ENCODE data around the gene ACSM2B. TPM values are rescaled to one million over a fixed set of nuclear protein-coding genes. Genes with fewer than 3 reads are reported as not detected.
"Not testable (repeated sequence)": the region's sequence is repeated elsewhere in the genome, so short reads cannot be mapped to it uniquely, and the experiment has no call there.

Gene ACSM2B
- total RNA-seq (2014; rRNA removed; shearing (Covaris generic); ENCODE audit: low replicate concordance): not detected in 2 replicates

- DNase-seq (ENCODE audit: low read depth); in situ Hi-C loops (cut with HindIII; ENCODE audit: low pct_unique_long_range_greater_than_20kb, low sequenced_read_pairs): not testable (repeated sequence)
These were observed at the start of gene ACSM2B for GRCh38 chr16:20576145-20576544. ACSM2B (minus strand) TSS chr16:20576367; CDS start chr16:20564845, 11,522 bp downstream.

- in situ Hi-C loops (cut with HindIII; ENCODE audit: low pct_unique_long_range_greater_than_20kb, low sequenced_read_pairs): no loop called here
- no peak for DNase-seq (ENCODE audit: low read depth)
These were observed 49.0 kb upstream of the ACSM2B start for GRCh38 chr16:20624882-20625807.

- no peak for DNase-seq (ENCODE audit: low read depth)
- in situ Hi-C loops (cut with HindIII; ENCODE audit: low pct_unique_long_range_greater_than_20kb, low sequenced_read_pairs): no loop called here
These were observed 48.0 kb upstream of the ACSM2B start for GRCh38 chr16:20624205-20624604.

- no peak for DNase-seq (ENCODE audit: low read depth)
- in situ Hi-C loops (cut with HindIII; ENCODE audit: low pct_unique_long_range_greater_than_20kb, low sequenced_read_pairs): no loop called here
These were observed 46.3 kb upstream of the ACSM2B start for GRCh38 chr16:20622498-20622870.

GRCh38 chr16:20621406-20621805 lies 45.2 kb upstream of the ACSM2B start:
- in situ Hi-C loops (cut with HindIII; ENCODE audit: low pct_unique_long_range_greater_than_20kb, low sequenced_read_pairs): no loop called here
- no peak for DNase-seq (ENCODE audit: low read depth)

GRCh38 chr16:20620770-20621169 lies 44.6 kb upstream of the ACSM2B start:
- in situ Hi-C loops (cut with HindIII; ENCODE audit: low pct_unique_long_range_greater_than_20kb, low sequenced_read_pairs): no loop called here
- no peak for DNase-seq (ENCODE audit: low read depth)

- DNase-seq (ENCODE audit: low read depth): no peak
- in situ Hi-C loops (cut with HindIII; ENCODE audit: low pct_unique_long_range_greater_than_20kb, low sequenced_read_pairs): no loop called here
These were observed 43.8 kb upstream of the ACSM2B start for GRCh38 chr16:20620003-20620402.

- DNase-seq (ENCODE audit: low read depth): no peak
- in situ Hi-C loops (cut with HindIII; ENCODE audit: low pct_unique_long_range_greater_than_20kb, low sequenced_read_pairs): no loop called here
These were observed 41.1 kb upstream of the ACSM2B start for GRCh38 chr16:20617271-20617670.

- in situ Hi-C loops (cut with HindIII; ENCODE audit: low pct_unique_long_range_greater_than_20kb, low sequenced_read_pairs): no loop called here
- no peak for DNase-seq (ENCODE audit: low read depth)
These were observed 38.3 kb upstream of the ACSM2B start for GRCh38 chr16:20614186-20615141.

GRCh38 chr16:20613481-20614185 lies 37.5 kb upstream of the ACSM2B start:
- in situ Hi-C loops (cut with HindIII; ENCODE audit: low pct_unique_long_range_greater_than_20kb, low sequenced_read_pairs): no loop called here

GRCh38 chr16:20612551-20613480 lies 36.6 kb upstream of the ACSM2B start:
- DNase-seq (ENCODE audit: low read depth): no peak
- in situ Hi-C loops (cut with HindIII; ENCODE audit: low pct_unique_long_range_greater_than_20kb, low sequenced_read_pairs): no loop called here

More at GRCh38 chr16:20613481-20614185, 37.5 kb upstream of the ACSM2B start:
- DNase-seq (ENCODE audit: low read depth): no peak

- no peak for DNase-seq (ENCODE audit: low read depth)
- in situ Hi-C loops (cut with HindIII; ENCODE audit: low pct_unique_long_range_greater_than_20kb, low sequenced_read_pairs): no loop called here
These were observed 35.9 kb upstream of the ACSM2B start for GRCh38 chr16:20611975-20612481.

- in situ Hi-C loops (cut with HindIII; ENCODE audit: low pct_unique_long_range_greater_than_20kb, low sequenced_read_pairs): no loop called here
- DNase-seq (ENCODE audit: low read depth): no peak
These were observed 35.3 kb upstream of the ACSM2B start for GRCh38 chr16:20611350-20611902.

GRCh38 chr16:20610892-20611349 lies 34.8 kb upstream of the ACSM2B start:
- DNase-seq (ENCODE audit: low read depth): no peak

GRCh38 chr16:20610211-20610891 lies 34.2 kb upstream of the ACSM2B start:
- in situ Hi-C loops (cut with HindIII; ENCODE audit: low pct_unique_long_range_greater_than_20kb, low sequenced_read_pairs): no loop called here
- no peak for DNase-seq (ENCODE audit: low read depth)

More at GRCh38 chr16:20610892-20611349, 34.8 kb upstream of the ACSM2B start:
- in situ Hi-C loops (cut with HindIII; ENCODE audit: low pct_unique_long_range_greater_than_20kb, low sequenced_read_pairs): no loop called here

- DNase-seq (ENCODE audit: low read depth); in situ Hi-C loops (cut with HindIII; ENCODE audit: low pct_unique_long_range_greater_than_20kb, low sequenced_read_pairs): not testable (repeated sequence)
These were observed 26.0 kb upstream of the ACSM2B start for GRCh38 chr16:20602205-20602604.

Measured in Caki2 (cell line).